HG03064 (cell line): ENCODE data around the gene RSF1.

ENCODE experiments used
- ATAC-seq: cut with Tn5 transposase; IDR thresholded peaks from one replicate; pipeline ENCODE4 v1.9.1; 2021; ENCODE audit warnings: low read depth; ENCODE audit not compliant: unreplicated experiment

The RSF1 gene

DNA sequence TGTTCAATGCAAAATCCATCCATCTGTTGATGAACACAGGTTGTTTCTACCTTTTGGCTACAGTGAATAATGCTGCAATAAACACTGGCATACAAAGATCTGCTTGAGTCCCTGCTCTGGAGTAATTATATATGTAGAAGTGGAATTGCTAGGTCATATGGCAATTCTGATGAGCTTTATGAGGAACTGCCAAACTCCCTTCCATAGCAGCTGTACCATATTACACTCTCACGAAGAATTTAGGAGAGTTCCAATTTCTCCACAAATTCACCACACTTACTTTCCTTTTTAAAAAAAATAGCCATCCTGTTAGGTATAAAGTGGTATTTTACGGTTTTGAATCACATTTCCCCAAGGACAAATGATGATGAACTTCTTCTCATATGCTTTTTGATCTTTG is 62.2 kb downstream of the RSF1 start:
- ATAC-seq, result no peak

DNA sequence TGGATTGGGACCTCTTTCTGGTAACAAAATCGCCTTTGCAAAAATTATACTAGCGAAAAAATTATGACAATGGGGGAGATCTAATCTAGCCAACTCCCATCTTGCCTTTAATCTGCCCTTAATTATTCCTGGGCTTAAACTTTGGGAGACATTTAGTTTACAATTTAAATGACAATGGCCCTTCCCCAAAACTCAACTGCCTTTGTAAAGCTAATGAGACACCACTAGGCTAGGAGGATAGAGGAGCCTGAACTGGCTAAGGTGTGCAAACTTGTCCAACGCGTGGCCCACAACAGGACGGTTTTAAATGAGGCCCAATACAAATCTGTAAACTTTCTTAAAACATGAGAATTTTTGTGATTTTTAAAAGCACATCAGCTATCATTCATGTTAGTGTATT is 67.3 kb downstream of the RSF1 start:
- no peak for ATAC-seq

DNA sequence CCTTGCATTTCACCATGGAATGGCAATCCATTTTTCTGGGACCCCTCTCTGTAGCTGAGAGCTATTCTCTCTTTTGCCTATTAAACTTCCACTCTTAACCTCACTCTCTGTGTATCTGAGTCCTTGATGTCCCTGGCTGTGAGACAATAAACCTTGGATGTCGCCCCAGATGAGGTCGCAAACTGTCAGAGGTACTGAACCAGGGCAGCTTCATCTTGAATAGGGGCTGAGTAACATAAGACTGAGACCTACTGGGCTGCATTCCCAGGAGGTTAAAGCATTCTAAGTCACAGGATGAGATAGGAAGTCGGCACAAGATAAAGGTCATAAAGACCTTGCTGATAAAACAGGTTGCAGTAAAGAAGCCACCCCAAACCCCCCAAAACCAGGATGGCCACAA is 68.0 kb downstream of the RSF1 start:
- no peak for ATAC-seq

DNA sequence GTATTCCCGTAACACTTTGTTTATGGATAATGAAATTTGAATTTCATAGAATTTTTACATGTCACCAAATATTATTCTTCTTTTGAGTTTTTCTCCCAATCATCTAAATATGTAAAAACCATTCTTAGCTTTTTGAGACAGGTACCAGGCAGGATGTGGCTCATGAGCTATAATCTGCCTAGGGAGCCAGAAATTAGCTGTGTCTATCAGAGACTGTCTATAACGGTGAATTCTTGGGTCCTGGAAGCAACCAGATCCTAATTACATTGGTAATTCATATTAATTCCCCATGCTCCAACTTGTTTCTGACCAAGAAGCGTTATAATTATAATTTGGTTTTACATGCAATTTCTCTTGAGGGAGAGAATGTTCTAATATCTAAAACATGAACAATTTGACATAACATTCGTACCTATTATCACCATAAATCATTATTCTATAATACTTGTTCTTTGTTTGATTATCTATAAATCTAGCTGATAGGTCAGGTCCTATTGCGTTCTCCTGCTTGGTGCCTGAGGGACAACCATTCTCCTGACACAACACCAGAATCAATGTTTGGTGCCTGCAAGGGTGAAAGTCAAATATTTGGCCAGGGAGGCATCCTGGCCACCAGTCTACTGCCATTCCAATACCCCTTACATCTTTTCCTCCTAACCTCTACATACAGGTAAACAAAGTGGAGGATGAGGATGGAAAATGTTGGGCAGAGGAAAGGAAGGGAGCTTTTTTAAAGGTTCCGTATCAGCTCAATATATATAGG is 69.9 kb downstream of the RSF1 start:
- no peak for ATAC-seq

DNA sequence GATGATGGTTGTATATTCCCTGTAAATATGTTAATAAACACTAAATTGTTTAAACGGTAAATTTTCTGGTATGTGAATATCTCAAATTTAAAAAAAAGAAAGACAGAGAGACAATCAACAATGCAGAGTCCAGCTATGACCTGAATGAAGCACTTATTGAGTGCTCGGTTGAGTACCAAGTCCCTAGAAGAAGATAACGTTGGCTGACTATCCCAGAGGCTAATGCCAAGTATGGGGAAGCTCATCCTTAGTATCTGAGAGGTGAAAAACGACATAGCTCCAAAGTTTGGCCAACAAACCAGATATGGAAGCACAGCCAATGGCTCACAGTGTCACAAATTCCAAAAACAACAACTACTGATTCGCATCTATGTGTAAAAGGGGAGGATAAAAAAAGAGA is 71.3 kb downstream of the RSF1 start:
- no peak for ATAC-seq

DNA sequence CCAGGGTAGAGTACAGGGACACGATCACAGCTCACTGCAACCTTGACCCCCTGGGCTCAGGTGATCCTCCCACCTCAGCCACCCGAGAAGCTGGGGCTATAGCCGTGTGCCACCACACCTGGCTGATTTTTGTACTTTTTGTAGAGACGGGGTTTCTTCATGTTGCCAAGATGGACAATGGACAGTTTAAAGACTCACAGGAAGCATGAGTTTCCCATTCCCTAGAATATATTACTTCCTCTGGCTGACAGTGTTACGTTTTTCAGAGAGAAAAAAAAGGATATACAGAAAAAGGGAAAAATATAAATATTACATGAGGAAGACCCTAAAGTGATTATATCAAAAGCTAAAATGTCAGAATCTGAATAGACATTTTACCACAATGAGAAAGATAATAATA is 72.3 kb downstream of the RSF1 start:
- ATAC-seq, result no peak

DNA sequence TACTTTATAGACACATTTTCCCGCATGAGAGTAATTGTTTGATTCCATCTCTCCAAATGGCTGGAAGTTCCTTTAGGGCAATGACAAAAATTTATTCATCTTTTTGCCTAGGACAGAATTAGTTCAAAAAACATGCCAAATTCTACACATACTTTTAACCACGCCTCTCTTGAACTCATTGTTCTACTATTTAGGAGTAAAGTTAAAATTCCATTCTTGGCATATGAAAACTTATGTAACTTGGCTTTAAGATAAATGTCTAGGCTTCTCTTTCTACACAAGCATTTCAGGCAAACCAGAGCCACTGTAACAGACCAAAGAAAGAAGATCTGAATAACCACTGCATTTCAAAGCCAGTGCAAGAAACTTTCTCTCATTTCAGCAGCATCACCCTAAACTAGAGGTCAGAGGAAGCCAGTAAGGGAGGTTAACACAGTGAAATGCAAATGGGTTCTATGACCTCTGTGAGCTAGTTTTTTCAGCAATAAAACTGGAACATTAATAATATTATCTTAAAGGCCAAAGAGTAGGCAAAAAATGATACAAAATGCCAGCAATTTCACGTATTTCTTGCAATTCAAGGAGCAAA is 73.0 kb downstream of the RSF1 start:
- ATAC-seq, result no peak

DNA sequence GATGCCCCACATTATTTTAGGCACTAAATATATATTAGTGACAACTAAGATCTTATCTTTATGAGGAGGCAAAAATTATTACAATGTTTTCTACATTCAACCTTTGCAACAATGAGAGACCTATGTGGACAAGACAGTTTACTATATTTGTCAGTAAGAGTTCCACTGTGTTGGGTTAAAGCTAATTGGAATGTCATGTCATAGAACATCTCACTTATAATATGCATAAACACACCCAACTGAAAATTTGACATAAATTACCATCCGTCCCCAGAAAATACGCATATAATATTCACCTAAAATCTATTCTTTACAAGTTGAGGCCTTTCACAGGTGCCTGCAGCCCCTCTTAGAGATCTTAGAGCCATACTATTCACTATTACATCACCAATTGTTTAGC is 84.0 kb downstream of the RSF1 start:
- ATAC-seq, result no peak

DNA sequence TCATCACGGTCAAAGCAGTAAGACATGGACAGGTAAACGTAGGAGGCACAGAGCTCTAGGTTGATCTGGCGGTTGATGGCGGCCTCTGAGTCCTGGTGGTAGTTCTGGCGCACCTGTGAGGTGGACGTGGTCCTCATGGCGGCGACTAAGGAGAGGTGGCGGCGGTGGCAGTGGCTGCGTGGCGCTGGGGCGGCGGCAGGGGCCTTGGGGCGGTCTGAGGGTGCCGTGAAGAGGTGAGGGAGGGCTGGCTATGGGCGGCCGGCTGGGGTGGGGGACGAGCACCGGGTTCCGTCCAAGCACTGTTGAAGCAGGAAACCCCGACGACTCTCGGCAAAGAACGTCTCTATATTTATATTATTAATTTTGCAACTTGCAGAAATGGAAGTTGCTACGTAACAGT is 85.6 kb downstream of the RSF1 start:
- no peak for ATAC-seq

DNA sequence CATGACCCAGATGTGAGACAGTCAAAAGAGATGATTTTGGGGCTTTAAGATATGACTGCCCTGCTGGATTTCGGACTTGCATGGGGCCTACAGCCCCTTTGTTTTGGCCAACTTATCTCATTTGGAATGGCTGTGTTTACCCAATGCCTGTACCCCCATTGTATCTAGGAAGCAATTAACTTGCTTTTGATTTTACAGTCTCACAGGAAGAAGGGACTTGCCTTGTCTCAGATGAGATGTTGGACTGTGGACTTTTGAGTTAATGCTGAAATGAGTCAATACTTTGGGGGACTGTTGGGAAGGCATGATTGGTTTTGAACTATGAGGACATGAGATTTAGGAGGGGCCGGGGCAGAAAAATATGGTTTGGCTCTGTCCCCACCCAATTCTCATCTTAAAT is 88.4 kb downstream of the RSF1 start:
- no peak for ATAC-seq

DNA sequence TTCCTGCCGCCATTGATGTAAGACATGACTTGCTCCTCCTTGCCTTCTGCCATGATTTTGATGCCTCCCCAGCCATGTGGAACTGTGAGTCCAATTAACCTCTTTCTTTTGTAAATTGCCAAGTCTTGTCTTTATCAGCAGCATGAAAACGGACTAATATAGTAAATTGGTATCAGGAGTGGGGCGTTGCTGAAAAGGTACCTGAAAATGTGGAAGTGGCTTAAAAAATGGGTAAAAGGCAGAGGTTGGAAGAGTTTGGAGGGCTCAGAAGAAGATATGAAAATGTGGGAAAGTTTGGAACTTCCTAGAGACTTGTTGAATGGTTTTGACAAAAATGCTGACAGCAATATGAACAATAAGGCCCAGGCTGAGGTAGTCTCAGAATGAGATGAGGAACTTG is 89.7 kb downstream of the RSF1 start:
- ATAC-seq, result no peak

DNA sequence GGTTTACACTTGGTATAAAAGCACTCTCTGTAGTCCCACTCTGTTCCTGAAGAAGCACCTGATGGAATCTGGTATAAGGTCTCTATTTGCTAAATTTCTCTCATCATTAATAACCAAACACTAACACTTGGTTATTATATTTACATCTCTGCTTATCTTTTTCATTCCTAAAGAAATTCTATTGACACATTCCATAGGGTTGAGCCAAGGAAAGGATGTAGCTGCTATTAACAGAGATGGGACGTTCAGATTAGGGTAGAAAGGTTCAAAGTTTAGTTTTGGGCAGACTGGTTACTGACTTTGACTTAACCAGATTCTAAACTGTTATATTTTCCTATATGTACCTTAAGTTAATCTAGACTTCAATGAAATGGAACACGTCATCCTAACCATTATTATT is 91.5 kb downstream of the RSF1 start:
- ATAC-seq, result no peak

DNA sequence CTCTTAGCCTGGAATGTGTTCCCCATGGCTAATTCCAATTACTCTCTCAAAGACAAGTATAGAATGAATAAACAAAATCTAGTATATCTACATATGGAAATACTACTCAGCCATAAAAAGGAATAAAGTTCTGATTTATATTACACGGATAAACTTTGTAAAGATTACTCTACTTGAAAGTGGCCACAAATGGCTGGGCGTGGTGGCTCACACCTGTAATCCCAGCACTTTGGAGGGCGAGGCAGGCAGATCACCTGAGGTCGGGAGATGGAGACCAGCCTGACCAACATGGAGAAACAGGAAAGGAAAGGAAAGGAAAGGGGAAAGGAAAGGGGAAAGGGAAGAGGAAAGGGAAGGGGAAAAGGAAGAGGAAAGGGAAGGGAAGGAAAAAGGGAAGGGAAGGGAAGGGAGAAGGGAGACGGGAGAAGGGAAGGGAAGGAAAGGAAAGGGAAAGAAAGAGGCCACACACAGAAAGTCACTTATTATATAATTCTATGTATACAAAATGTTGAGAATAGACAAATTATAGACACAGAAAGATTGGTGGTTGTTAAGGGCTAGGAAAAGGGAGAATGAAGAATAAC is 92.2 kb downstream of the RSF1 start:
- ATAC-seq, result no peak

DNA sequence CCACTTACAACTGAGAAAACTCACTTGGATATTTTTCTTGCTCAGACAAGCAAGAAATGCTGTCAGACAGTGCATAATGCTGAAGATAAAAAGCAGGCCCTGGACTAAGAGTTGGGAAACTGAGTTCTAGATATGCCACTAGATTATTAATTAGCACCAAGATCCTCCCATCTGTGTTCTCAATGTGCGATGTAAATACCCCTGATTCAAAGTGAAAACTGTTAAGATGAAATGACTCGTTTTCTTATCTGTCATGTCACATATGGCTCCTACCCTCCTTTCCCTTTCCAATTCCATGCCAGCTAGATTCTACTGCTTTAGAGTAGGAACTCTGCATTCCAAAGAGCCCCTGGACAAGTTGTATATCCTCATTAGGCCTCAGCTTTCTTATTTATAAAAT is 94.0 kb downstream of the RSF1 start:
- no peak for ATAC-seq

DNA sequence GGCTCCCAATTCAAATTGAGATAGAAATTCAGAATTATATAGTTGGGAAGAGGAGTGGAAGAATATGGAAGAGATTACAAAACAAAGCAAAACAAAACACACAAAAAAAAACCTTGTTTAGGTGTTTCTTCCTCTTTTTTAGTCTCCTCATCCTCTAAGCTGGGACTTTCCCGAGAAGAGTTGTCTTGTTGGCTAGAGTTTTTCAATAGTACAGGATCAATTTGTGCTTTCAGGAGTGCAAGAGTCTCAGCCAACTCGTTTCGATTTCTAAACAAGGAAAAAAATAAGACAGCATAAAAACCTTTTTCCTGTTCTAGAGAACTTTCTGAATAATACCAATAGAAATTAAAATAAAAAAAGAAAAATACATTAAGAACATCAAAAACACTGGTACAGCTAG is 95.1 kb downstream of the RSF1 start:
- ATAC-seq, result no peak

DNA sequence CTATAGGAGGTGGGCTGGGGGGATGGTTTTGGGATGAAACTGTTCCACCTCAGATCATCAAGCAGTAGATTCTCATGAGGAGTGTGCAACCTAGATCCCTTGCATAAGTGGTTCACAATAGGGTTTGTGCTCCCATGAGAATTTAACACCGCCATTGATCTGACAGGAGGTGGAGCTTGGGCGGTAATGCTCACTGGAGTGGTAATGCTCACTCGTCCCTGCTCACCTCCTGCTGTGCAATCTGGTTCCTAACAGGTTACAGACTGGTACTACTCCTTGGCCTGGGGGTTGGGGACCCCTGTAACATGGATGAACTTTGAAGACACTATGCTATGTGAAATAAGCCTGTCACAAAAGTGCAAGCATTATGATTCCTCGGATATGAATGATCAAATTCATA is 95.9 kb downstream of the RSF1 start:
- ATAC-seq, result no peak

DNA sequence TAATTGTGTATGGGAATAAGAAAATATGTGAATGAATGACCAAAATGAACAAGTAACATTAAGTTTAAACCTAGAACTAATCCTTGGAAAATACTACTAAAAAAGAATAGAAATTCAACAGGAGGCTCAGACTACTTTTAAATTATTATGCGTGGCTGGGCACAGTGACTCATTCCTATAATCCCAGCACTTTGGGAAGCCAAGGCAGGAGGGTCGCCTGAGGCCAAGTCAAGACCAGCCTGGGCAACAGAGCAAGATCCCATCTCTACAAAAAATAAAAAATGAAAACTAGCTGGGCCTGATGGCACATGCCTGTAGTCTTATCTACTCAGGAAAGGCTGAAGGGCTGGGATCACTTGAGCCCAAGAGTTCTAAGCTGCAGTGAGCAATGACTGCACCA is 97.5 kb downstream of the RSF1 start:
- no peak for ATAC-seq

DNA sequence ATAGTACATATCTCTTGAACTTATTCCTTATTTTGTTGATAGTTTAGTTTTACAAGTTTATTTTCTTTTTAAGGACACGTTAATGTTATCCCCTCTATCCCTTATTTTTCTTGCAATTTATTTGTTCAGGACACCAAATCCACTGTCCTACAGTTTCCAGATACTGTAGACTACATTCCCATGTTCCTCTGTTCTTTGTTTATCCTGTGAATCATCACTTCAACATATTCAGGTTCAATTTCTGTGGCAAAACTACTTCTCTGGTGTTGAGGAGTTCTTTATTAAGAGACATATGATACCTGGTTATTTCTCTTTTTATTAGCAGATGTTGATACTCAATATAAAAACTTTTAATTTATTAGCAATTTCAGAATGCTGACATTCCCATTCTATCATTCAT is 110.2 kb downstream of the RSF1 start:
- ATAC-seq, result no peak

DNA sequence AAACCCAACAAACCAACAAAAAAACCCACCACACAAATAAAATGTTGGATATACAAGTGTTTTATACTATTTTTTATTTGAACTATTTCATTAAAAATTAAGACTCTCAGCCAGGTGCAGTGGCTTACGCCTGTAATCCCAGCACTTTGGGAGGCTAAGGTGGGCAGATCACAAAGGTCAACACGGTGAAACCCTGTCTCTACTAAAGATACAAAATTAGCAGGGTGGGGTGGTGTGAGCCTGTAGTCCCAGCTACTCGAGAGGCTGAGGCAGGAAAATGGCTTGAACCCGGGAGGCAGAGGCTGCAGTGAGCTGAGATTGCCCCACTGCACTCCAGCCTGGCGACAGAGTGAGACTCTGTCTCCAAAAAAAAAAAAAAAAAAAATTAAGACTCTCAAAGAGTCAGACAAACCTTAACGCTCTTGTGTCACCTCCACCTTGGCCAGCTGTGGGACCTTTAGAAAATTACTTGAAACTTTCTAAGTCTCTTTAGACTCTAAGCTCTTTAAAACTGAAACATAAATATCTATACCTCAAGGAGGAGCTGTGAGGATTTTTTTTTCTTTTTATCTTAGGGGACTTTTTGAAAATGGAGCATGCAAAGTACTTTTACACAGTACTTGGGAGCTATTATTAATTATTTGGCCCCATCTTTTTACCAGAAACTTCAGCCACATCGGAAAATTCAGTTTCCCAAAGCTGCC is 114.5 kb downstream of the RSF1 start:
- ATAC-seq, result no peak

DNA sequence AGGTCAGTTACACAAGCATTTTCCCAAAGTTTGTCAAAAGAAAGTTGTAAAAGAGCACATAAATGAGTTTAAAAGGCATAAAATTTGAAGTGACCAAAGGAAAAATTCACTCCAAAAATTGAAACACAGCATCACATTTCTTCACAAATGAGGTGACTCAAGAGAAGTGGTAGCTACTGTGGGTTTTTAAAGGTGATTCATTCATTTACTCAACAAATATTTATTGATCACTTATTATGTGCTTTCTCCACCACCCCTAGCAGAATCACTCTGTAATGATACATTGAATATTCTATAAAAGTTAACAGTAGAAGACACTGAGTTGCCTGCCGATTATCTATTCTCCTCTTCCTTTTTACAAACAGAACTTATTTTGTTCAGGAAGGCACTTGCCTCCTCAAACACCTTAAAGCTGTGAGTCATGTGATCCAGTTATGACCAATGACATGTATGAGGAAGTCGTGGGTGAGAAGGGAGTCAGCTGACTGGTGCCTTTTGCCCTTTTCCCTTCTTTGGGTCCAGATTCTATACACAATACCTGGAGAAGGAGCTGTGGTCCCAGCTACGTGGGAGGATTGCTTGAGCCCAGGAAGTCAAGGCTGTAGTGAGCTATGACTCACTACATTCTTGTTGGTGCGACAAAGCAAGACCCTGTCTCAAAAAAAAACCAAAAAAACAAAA is 115.2 kb downstream of the RSF1 start:
- ATAC-seq, result no peak

DNA sequence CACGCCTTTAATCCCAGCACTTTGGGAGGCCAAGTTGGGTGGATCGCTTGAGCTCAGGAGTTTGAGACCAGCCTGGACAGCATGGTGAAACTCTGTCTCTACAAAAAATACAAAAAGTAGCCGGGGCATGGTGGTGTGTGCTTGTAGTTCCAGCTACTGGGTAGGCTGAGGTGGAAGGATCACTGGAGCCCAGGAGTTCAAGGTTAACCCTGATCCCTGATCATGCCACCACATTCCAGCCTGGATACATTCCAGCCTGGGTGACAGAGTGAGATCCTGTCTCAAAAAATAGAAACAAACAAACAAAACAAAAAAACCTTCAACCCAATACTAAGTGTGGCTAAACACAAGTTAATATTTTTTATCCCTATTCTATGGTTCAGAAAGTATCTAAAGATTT is 116.5 kb downstream of the RSF1 start:
- ATAC-seq, result no peak
